Keratinocyte (primary cell): Measurements from ENCODE around the gene DDIAS. TPM values are rescaled to one million over a fixed set of nuclear protein-coding genes. Genes with fewer than 3 reads are reported as not detected.

Experiments used
- DNase-seq: peaks from one replicate; pipeline ENCODE4 v3.0.0-alpha.2; 2011; ENCODE audit warnings: low read depth, missing footprints, low spot score
- FAIRE-seq: peaks from 2 replicates; lab custom pipeline; 2011; peaks lifted over from hg19 to GRCh38; lab: Jason Lieb, UNC
- H2AFZ ChIP-seq: 2 replicates; pipeline ENCODE4 v1.6.0; 2012; ENCODE audit warnings: low read length, control low read depth, inconsistent platforms; ENCODE audit not compliant: control insufficient read depth
- H3K27ac ChIP-seq: 2 replicates; pipeline ENCODE4 v1.5.1; 2011; ENCODE audit warnings: low read length; ENCODE audit not compliant: control insufficient read depth, insufficient read depth
- H3K27me3 ChIP-seq: 3 replicates; pipeline ENCODE4 v1.6.0; 2011; ENCODE audit warnings: low read length; ENCODE audit not compliant: control insufficient read depth, insufficient read depth; ENCODE audit errors: extremely low read depth
- H3K36me3 ChIP-seq, 2 experiments: 2 replicates in 1 of 2; 3 replicates in 1 of 2; pipeline ENCODE4 v1.5.1; 2011; ENCODE audit warnings: low read length in 2 of 2, mild to moderate bottlenecking in 1 of 2; ENCODE audit not compliant: control insufficient read depth in 2 of 2, insufficient read depth in 2 of 2; ENCODE audit errors: extremely low read depth in 1 of 2
- H3K4me1 ChIP-seq: 3 replicates; pipeline ENCODE4 v1.5.1; 2011; ENCODE audit warnings: low read length; ENCODE audit not compliant: control insufficient read depth, insufficient read depth; ENCODE audit errors: extremely low read depth
- H3K4me2 ChIP-seq: 3 replicates; pipeline ENCODE4 v1.6.0; 2011; ENCODE audit warnings: low read depth, low read length; ENCODE audit not compliant: control insufficient read depth, insufficient read depth; ENCODE audit errors: extremely low read depth
- H3K4me3 ChIP-seq, 3 experiments: fragments of 200-600 bp in 1 of 3; sonication (generic) in 1 of 3; 2 replicates in 2 of 3; 3 replicates in 1 of 3; pipeline ENCODE4 v1.5.1; 2011 to 2016; ENCODE audit warnings: low read length in 3 of 3, mild to moderate bottlenecking in 3 of 3, control low read depth in 2 of 3, inconsistent platforms in 1 of 3, low read depth in 1 of 3, mixed read lengths in 1 of 3, mixed run types in 1 of 3, moderate library complexity in 1 of 3; ENCODE audit not compliant: control insufficient read depth in 2 of 3, insufficient read depth in 2 of 3; ENCODE audit errors: extremely low read depth in 1 of 3
- H3K79me2 ChIP-seq: 2 replicates; pipeline ENCODE4 v1.6.0; 2012; ENCODE audit warnings: low read length; ENCODE audit not compliant: control insufficient read depth, insufficient read depth
- H3K9ac ChIP-seq: 3 replicates; pipeline ENCODE4 v1.6.0; 2011; ENCODE audit warnings: low read length; ENCODE audit not compliant: control insufficient read depth, insufficient read depth; ENCODE audit errors: extremely low read depth
- H3K9me1 ChIP-seq: 3 replicates; pipeline ENCODE4 v1.6.0; 2011; ENCODE audit warnings: low read length; ENCODE audit not compliant: control insufficient read depth, insufficient read depth; ENCODE audit errors: extremely low read depth
- H3K9me3 ChIP-seq: 2 replicates; pipeline ENCODE4 v1.5.1; 2012; ENCODE audit warnings: low read depth, low read length; ENCODE audit not compliant: control insufficient read depth
- H4K20me1 ChIP-seq: 3 replicates; pipeline ENCODE4 v1.6.0; 2011; ENCODE audit warnings: low read length; ENCODE audit not compliant: control insufficient read depth, insufficient read depth; ENCODE audit errors: extremely low read depth
- EZH2 ChIP-seq: IDR thresholded peaks from one replicate; pipeline ENCODE4 v1.6.1; 2012; ENCODE audit warnings: inconsistent platforms, mild to moderate bottlenecking, low read length, moderate library complexity
- dilution Hi-C: fragments of 300-500 bp; cut with MboI; formaldehyde crosslinking; loops from one replicate; pipeline ENCODE4 v1.7.0; 2020; ENCODE audit warnings: low sequenced_read_pairs; ENCODE audit not compliant: extremely low pct_ligation_motif_present
- polyA plus RNA-seq, 5 experiments: library from polyadenylated mRNA; depleted of rRNA in 3 of 5; stranded (reverse) in 3 of 5; stranded (forward) in 1 of 5; unstranded in 1 of 5; fragments of >200 nt; gene quantifications; 1 replicate in 1 of 5; 2 replicates in 3 of 5; 3 replicates in 1 of 5; pipeline versions ENCODE4 v1.2.1 to v1.2.3, GENCODE V29; 2011 to 2012; ENCODE audit warnings: missing spikeins in 2 of 5, low read depth in 1 of 5, low replicate concordance in 1 of 5
- TF ChIP-seq, protein P1 (sequence below), 3 experiments: IDR thresholded peaks in 1 of 3; conservative IDR thresholded peaks in 1 of 3; optimal IDR thresholded peaks in 1 of 3; 2 replicates in 2 of 3; 3 replicates in 1 of 3; pipeline versions ENCODE3 to v1.5.1; 2011; ENCODE audit warnings: low read length in 3 of 3, mild to moderate bottlenecking in 3 of 3, moderate library complexity in 2 of 3, control low read depth in 1 of 3, inconsistent platforms in 1 of 3; ENCODE audit not compliant: insufficient read depth in 2 of 3; ENCODE audit errors: extremely low read depth in 1 of 3

DDIAS gene
- polyA plus RNA-seq, 1 donor (not counting 4 experiments of a cell fraction or from before 2014, with no cell fraction given): 8.7 TPM

DNA sequence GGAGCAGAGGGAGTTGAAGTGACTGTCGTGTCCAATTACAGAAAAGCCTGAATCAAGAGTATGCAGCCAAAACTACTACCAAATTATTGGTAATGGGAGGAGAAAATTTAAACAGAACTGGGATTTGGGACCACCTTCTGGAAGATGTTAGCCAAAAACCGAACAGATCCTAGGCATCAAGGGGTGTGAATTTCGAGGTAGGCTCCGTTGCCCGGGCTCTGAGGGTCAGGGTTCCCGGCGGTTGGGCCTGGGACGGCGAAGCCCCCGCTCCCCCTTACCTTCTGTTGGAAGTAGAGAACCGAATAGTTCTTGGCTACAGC lies 1.6 kb upstream of the DDIAS start:
- FAIRE-seq (no peak), DNase-seq (no peak)
- Histone ChIP-seq H2AFZ (peak overlapping the region; percentile 98), H3K9ac (peak overlapping the region; percentile 75), H3K79me2 (peaks cover 20% of the 10 kb centered on the region), H3K36me3 (no peaks in the 10 kb centered on the region), H3K27ac (peak overlapping the region; percentile 81), H3K4me1 (peaks cover 26% of the 10 kb centered on the region), H3K4me3 (peak overlapping the region; percentile 53 to 91 (median 89)), H3K9me1 (no peaks in the 10 kb centered on the region), H3K9me3 (no peaks in the 10 kb centered on the region), H3K27me3 (no peaks in the 10 kb centered on the region), H4K20me1 (no peaks in the 10 kb centered on the region), H3K4me2 (peak overlapping the region; percentile 92)
- TF ChIP-seq, protein P1, sequence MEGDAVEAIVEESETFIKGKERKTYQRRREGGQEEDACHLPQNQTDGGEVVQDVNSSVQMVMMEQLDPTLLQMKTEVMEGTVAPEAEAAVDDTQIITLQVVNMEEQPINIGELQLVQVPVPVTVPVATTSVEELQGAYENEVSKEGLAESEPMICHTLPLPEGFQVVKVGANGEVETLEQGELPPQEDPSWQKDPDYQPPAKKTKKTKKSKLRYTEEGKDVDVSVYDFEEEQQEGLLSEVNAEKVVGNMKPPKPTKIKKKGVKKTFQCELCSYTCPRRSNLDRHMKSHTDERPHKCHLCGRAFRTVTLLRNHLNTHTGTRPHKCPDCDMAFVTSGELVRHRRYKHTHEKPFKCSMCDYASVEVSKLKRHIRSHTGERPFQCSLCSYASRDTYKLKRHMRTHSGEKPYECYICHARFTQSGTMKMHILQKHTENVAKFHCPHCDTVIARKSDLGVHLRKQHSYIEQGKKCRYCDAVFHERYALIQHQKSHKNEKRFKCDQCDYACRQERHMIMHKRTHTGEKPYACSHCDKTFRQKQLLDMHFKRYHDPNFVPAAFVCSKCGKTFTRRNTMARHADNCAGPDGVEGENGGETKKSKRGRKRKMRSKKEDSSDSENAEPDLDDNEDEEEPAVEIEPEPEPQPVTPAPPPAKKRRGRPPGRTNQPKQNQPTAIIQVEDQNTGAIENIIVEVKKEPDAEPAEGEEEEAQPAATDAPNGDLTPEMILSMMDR (optimal IDR thresholded peaks at IDR 0.05 in 1 of 3, IDR thresholded peaks at IDR 0.05 in 1 of 3, conservative IDR thresholded peaks at IDR 0.05 in 1 of 3; ENCODE audit: extremely low read depth in 1 of 3, insufficient read depth in 2 of 3, low read length in 3 of 3): no peak
- no peak for TF ChIP-seq EZH2
- dilution Hi-C loops: no loop called here

DNA sequence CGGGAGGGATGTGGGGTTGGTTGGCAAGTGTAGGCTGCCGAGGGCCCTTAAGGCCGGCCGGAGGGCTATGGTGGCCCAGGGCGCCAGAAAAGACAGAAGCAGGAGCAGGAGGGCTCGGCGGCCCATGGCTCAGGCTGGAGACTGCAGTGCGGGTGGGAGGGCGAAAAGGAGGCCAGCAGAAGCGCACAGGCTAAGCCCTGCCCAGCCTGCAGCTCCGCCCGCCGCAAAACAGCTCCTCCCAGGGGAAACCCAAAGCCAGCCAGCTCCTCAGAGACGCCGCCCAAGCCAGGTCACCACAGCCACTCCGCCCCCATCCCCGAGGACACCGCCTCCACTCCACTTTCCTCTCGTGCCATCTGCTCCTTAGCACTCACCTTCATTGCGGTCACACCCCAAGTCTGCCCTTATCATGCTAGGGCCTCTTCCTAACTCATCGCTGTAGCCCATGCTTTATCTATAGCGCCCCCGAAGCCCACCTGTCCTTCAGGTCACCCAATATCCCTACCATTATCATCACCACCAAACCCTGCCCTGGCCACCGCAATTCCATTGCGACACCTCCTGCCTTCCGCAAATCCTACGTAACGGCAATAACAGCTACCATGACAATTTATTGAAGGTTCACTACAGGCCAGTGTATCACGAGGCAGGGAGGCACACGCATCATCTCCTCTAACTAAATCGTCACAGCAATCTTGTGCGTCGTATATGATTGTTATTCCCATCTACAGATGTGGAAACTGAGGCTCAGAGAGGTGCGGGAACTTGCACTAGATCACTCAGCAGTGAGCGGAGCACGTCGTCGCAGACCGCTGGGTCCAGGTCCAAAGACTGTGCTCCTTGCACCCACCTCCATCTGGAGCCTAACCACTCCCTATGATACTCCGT lies 1.0 kb upstream of the DDIAS start, which contains the start of gene PRCP:
Gene PRCP (minus strand): TSS at position 154 of the 888 bp plus-strand sequence. CDS start 28 bp downstream, at position 126.
- Histone ChIP-seq H3K36me3 (no peaks in the 10 kb centered on the region), H3K27me3 (no peaks in the 10 kb centered on the region), H2AFZ (peak within 1 kb of the TSS; percentile 98), H3K4me2 (peak within 1 kb of the TSS; percentile 92), H3K9me1 (no peaks in the 10 kb centered on the region), H3K4me3 (peak within 1 kb of the TSS; percentile 53 to 91 (median 89)), H3K79me2 (peaks cover 24% of the 10 kb centered on the region), H3K9me3 (no peaks in the 10 kb centered on the region), H3K4me1 (peaks cover 26% of the 10 kb centered on the region), H4K20me1 (no peaks in the 10 kb centered on the region), H3K9ac (peak within 1 kb of the TSS; percentile 75), H3K27ac (peak within 1 kb of the TSS; percentile 81)
- TF ChIP-seq, protein P1 (optimal IDR thresholded peaks at IDR 0.05 in 1 of 3, IDR thresholded peaks at IDR 0.05 in 1 of 3, conservative IDR thresholded peaks at IDR 0.05 in 1 of 3; ENCODE audit: extremely low read depth in 1 of 3, insufficient read depth in 2 of 3, low read length in 3 of 3): no peak
- no peak for TF ChIP-seq EZH2
- no peak for FAIRE-seq
- peak; percentile 35 for DNase-seq
- dilution Hi-C loops: no loop called here
